GM12878 (cell line): Measurements from ENCODE around the gene OXER1. TPM values are rescaled to one million over a fixed set of nuclear protein-coding genes. Genes with fewer than 3 reads are reported as not detected.
A peak's percentile ranks its signal among the peaks of the same experiment; 100 is the strongest.

Source experiments
- ATAC-seq: fragments of 200-7000 bp; cut with Tn5 transposase; 3 replicates; pipeline ENCODE4 v1.9.1; 2020; ENCODE audit warnings: mild to moderate bottlenecking, moderate library complexity
- BruUV-seq: library from RNA; stranded (reverse); fragments of 400-500 nt; replicated peaks from 2 replicates; lab custom pipeline; 2021; lab: Mats Ljungman, UMichigan
- CTCF ChIA-PET: fragments of 300-600 bp; sonication (Branson Sonifier 250); formaldehyde crosslinking; extraction: SDS; loops from one replicate; lab custom pipeline; 2021; ENCODE audit warnings: inconsistent platforms; lab: Yijun Ruan, JAX
- POLR2A ChIA-PET: fragments of 350-600 bp; formaldehyde crosslinking; extraction: SDS; loops from one replicate; lab custom pipeline; 2021; ENCODE audit warnings: inconsistent platforms; lab: Charles Lee
- RAD21 ChIA-PET: fragments of 300-600 bp; sonication (Branson Sonifier 250); formaldehyde crosslinking; loops from one replicate; lab custom pipeline; 2023; ENCODE audit warnings: antibody characterized with exemption; ENCODE audit not compliant: unreplicated experiment; lab: Charles Lee
- SMC1A ChIA-PET: fragments of 300-600 bp; sonication (Branson Sonifier 250); formaldehyde crosslinking; loops from one replicate; lab custom pipeline; 2023; ENCODE audit not compliant: unreplicated experiment, uncharacterized antibody; lab: Charles Lee
- DNase-seq: peaks from one replicate; pipeline ENCODE4 v3.0.0-alpha.2; 2011; ENCODE audit warnings: low read depth, low spot score
- FAIRE-seq: peaks from 3 replicates; lab custom pipeline; 2011; peaks lifted over from hg19 to GRCh38; lab: Jason Lieb, UNC
- H2AFZ ChIP-seq: 2 replicates; pipeline ENCODE4 v1.6.0; 2011; ENCODE audit warnings: low read depth, low read length, control low read depth; ENCODE audit not compliant: control insufficient read depth
- H3K27ac ChIP-seq: 2 replicates; pipeline ENCODE4 v1.5.1; 2011; ENCODE audit warnings: control low read depth; ENCODE audit not compliant: control insufficient read depth, insufficient read depth
- H3K27me3 ChIP-seq, 2 experiments: replicated peaks in 1 of 2; 2 replicates each; pipeline versions ENCODE4 v1.6.0 to v1.6.1; 2011; ENCODE audit warnings: low read length in 1 of 2; ENCODE audit not compliant: control insufficient read depth in 2 of 2, insufficient read depth in 2 of 2
- H3K36me3 ChIP-seq, 2 experiments: 2 replicates each; pipeline ENCODE4 v1.5.1; 2011; ENCODE audit warnings: low read length in 1 of 2; ENCODE audit not compliant: control insufficient read depth in 2 of 2, insufficient read depth in 2 of 2
- H3K4me1 ChIP-seq: 2 replicates; pipeline ENCODE4 v1.6.1; 2011; ENCODE audit warnings: mild to moderate bottlenecking, low read length, moderate library complexity, mixed read lengths; ENCODE audit not compliant: control insufficient read depth, insufficient read depth
- H3K4me2 ChIP-seq: 2 replicates; pipeline ENCODE4 v1.6.0; 2011; ENCODE audit warnings: control low read depth; ENCODE audit not compliant: control insufficient read depth, insufficient read depth
- H3K4me3 ChIP-seq: fragments of 200-600 bp; sonication (generic); 2 replicates; pipeline ENCODE4 v1.5.1; 2016
- H3K79me2 ChIP-seq: 2 replicates; pipeline ENCODE4 v1.6.0; 2011; ENCODE audit warnings: low read length; ENCODE audit not compliant: control insufficient read depth, insufficient read depth
- H3K9ac ChIP-seq: 2 replicates; pipeline ENCODE4 v1.8.0; 2011; ENCODE audit warnings: low read length, control low read depth, mixed read lengths; ENCODE audit not compliant: control insufficient read depth, insufficient read depth
- H3K9me3 ChIP-seq: replicated peaks from 3 replicates; pipeline ENCODE4 v1.5.1; 2011; ENCODE audit warnings: mild to moderate bottlenecking, low read length; ENCODE audit not compliant: control insufficient read depth, insufficient read depth
- H4K20me1 ChIP-seq: 2 replicates; pipeline ENCODE4 v1.6.0; 2011; ENCODE audit not compliant: control insufficient read depth, insufficient read depth
- ATF7 ChIP-seq: fragments of 450-650 bp; IDR thresholded peaks from 2 replicates; pipeline ENCODE4 v1.6.1; 2016; ENCODE audit warnings: low read depth, mild to moderate bottlenecking
- BHLHE40 ChIP-seq, 2 experiments: fragments of 450-650 bp in 1 of 2; IDR thresholded peaks; 2 replicates each; pipeline ENCODE4 v1.6.1; 2011 to 2017; ENCODE audit warnings: low read depth in 2 of 2, borderline replicate concordance in 1 of 2, improper control_type of control experiment in 1 of 2, low read length in 1 of 2, mild to moderate bottlenecking in 1 of 2
- CHD2 ChIP-seq: IDR thresholded peaks from 2 replicates; pipeline ENCODE4 v1.6.1; 2011; ENCODE audit warnings: low read depth, low read length, improper control_type of control experiment, borderline replicate concordance
- CREM ChIP-seq: IDR thresholded peaks from 2 replicates; pipeline ENCODE4 v1.6.1; 2014; ENCODE audit warnings: antibody characterized with exemption, low read depth
- EGR1 ChIP-seq, 2 experiments: IDR thresholded peaks; 1 replicate in 1 of 2; 2 replicates in 1 of 2; pipeline ENCODE4 v1.6.1; 2011 to 2012; ENCODE audit warnings: low read depth in 2 of 2, low read length in 2 of 2, borderline replicate concordance in 1 of 2, mild to moderate bottlenecking in 1 of 2, moderate library complexity in 1 of 2
- ESRRA ChIP-seq: IDR thresholded peaks from 2 replicates; pipeline ENCODE4 v1.6.1; 2012; ENCODE audit warnings: mild to moderate bottlenecking, low read length, improper control_type of control experiment
- HDGF ChIP-seq: fragments of 450-650 bp; IDR thresholded peaks from 2 replicates; pipeline ENCODE4 v1.6.1; 2016; ENCODE audit warnings: antibody characterized with exemption
- MYC ChIP-seq: IDR thresholded peaks from 2 replicates; pipeline ENCODE4 v1.6.1; 2011; ENCODE audit warnings: mild to moderate bottlenecking, low read length, moderate library complexity, inconsistent platforms; ENCODE audit not compliant: insufficient read depth, insufficient replicate concordance, insufficient read length, severe bottlenecking
- NFXL1 ChIP-seq: fragments of 450-650 bp; IDR thresholded peaks from 2 replicates; pipeline ENCODE4 v1.6.1; 2017; ENCODE audit warnings: antibody characterized with exemption, mild to moderate bottlenecking, borderline replicate concordance
- NR2F1 ChIP-seq: fragments of 450-650 bp; conservative IDR thresholded peaks from 2 replicates; pipeline ENCODE4 v1.6.1; 2017; ENCODE audit warnings: mild to moderate bottlenecking
- POLR2AphosphoS5 ChIP-seq: IDR thresholded peaks from 2 replicates; pipeline ENCODE4 v1.6.1; 2011; ENCODE audit warnings: mild to moderate bottlenecking, low read length, inconsistent platforms
- RB1 ChIP-seq: fragments of 450-650 bp; formaldehyde crosslinking; IDR thresholded peaks from 2 replicates; pipeline ENCODE4 v1.6.1; 2017; ENCODE audit warnings: mild to moderate bottlenecking, borderline replicate concordance
- RUNX3 ChIP-seq: IDR thresholded peaks from 2 replicates; pipeline ENCODE4 v1.6.1; 2012; ENCODE audit warnings: low read length, inconsistent platforms
- SPI1 ChIP-seq: IDR thresholded peaks from 2 replicates; pipeline ENCODE4 v1.6.1; 2011; ENCODE audit warnings: low read depth, mild to moderate bottlenecking, low read length, moderate library complexity, borderline replicate concordance; ENCODE audit not compliant: insufficient read depth
- TCF12 ChIP-seq: IDR thresholded peaks from 2 replicates; pipeline ENCODE4 v1.6.1; 2011; ENCODE audit warnings: low read depth, mild to moderate bottlenecking, low read length
- ZNF217 ChIP-seq: fragments of 450-650 bp; IDR thresholded peaks from 2 replicates; pipeline ENCODE4 v1.6.1; 2017; ENCODE audit warnings: antibody characterized with exemption, mild to moderate bottlenecking
- ZNF384 ChIP-seq: IDR thresholded peaks from 2 replicates; pipeline ENCODE4 v1.6.1; 2012; ENCODE audit warnings: low read depth, mild to moderate bottlenecking, low read length, improper control_type of control experiment, borderline replicate concordance
- WGBS: methylation state at CpG from one replicate; pipeline ENCODE4 v1.1.6; 2016; ENCODE audit warnings: low lambda C conversion rate; ENCODE audit not compliant: insufficient replicate concordance, insufficient coverage; ENCODE audit errors: missing lambda C conversion rate; 5-methylcytosine and 5-hydroxymethylcytosine counted together
- in situ Hi-C: fragments of 300-500 bp; cut with MboI; formaldehyde crosslinking; loops from 9 replicates; pipeline ENCODE4 v1.14.3; 2018; ENCODE audit warnings: mixed read lengths
- intact Hi-C: fragments of 100-400 bp; cut with micrococcal nuclease; formaldehyde crosslinking; loops from one replicate; pipeline ENCODE4 v1.14.2; 2022; ENCODE audit not compliant: unreplicated experiment
- polyA plus RNA-seq, 11 experiments: library from polyadenylated mRNA; depleted of rRNA in 4 of 11; unstranded in 6 of 11; stranded (reverse) in 5 of 11; fragments of >200 nt; fragmentation: Nextera tagmentation in 4 of 11; fragmentation: Illumina TruSeq in 1 of 11; extraction: Ambion mirVana in 4 of 11; extraction: Trizol in 1 of 11; gene quantifications; 1 replicate in 1 of 11; 2 replicates in 10 of 11; pipeline versions ENCODE4 v1.2.1 to v1.2.3, GENCODE V29; 2011 to 2016; ENCODE audit warnings: inconsistent platforms in 2 of 11, missing spikeins in 2 of 11, low read depth in 1 of 11
- total RNA-seq, 4 experiments: library from RNA; depleted of rRNA in 3 of 4; stranded (reverse); fragments of >200 nt in 3 of 4; fragmentation: Illumina TruSeq in 1 of 4; extraction: Trizol in 1 of 4; gene quantifications; 2 replicates each; pipeline versions ENCODE4 v1.2.1 to v1.2.3, GENCODE V29; 2013 to 2021
- TF ChIP-seq, protein P1 (sequence below): fragments of 150-350 bp; IDR thresholded peaks from 2 replicates; pipeline ENCODE4 v1.6.1; 2014; ENCODE audit warnings: mild to moderate bottlenecking, low read depth, low read length
- TF ChIP-seq, protein P2 (sequence below): fragments of 450-650 bp; IDR thresholded peaks from 2 replicates; pipeline ENCODE4 v1.6.1; 2017; ENCODE audit warnings: low read depth, mild to moderate bottlenecking, moderate library complexity

Gene OXER1
- total and polyA plus RNA-seq, 10 of the 15 experiments (the other 5 are each of a cell fraction or from before 2014, with no cell fraction given): 0.11 to 8.6 (median 3.3) TPM

DNA sequence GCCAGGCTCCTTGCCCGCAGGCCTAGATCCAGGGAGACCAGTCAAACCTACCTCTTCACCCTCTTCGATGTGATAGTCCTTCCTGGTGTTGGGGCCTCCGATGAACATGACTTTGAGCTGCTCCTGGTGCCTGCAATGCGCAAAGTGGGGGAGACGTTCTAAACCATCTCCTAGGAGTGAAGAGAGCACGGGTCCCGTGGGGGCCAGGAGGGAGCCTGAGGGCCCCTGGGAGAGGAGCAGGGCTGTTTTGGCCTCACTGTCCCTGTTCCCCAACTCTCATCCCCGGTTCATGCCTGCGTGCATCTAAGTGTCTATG lies 24.5 kb upstream of the OXER1 start (continued):
- TF ChIP-seq SPI1: no peak
- TF ChIP-seq POLR2AphosphoS5: no peak
- no peak for TF ChIP-seq ZNF217
- TF ChIP-seq TCF12: no peak

DNA sequence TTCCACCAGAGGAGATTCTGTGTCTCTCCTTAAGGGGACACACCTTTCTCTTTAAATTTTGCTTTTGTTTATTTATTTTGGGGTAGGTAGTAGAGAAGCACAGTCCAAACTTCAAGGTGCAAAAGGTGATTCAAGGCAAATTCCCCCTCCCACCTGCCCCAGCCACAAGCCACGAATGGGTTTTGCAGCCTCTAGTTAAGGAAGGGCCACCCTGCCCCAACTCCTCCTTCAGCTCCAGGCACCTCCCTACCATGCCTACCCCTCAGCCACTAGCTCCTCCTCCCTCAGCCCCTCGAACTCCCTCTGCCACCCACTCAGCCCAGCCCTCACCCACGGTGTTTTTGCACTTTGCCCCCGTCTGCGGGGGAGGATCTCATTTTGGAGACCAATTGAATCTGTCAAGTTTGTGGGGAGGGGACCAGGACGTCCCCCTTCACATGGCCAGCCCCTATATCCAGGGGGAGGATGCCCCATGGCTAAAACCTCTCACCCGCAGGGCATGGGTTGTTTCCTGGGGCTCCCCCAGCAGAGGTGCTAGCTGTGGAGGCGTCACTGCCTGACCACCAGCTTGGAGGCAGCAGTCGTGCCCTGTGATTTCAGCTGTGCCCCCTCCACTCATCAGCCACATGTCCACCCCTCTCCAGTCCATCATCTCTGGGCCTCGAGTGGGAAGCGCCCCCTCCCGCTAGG lies 24.0 kb upstream of the OXER1 start:
- ChIA-PET SMC1A (interaction anchor here (0.6 to 1.4 kb wide), 6 partner anchors 9 to 36 kb away, joined by 3 to 5 read pairs (median 4); no protein-coding TSS in a partner anchor), RAD21 (interaction anchor here (0.9 to 1.7 kb wide), 6 partner anchors 9 to 124 kb away, joined by 3 to 9 read pairs (median 4); no protein-coding TSS in a partner anchor), POLR2A (interaction anchor here (0.5 to 2.2 kb wide), 5 partner anchors 9 to 65 kb away, joined by 3 to 11 read pairs (median 5); no protein-coding TSS in a partner anchor), CTCF (interaction anchor here (0.8 to 1.4 kb wide), 3 partner anchors 8 to 36 kb away, joined by 3 to 4 read pairs (median 3); no protein-coding TSS in a partner anchor)
- Histone ChIP-seq H3K9me3 (no peaks in the 10 kb centered on the region), H3K4me1 (peaks cover 17% of the 10 kb centered on the region), H3K9ac (peak overlapping the region; percentile 16; the same call in 1 of the 2 replicates), H3K4me3 (no peak overlapping the region), H3K36me3 (no peaks in the 10 kb centered on the region; a peak in 1 of 4 replicates), H3K79me2 (peaks cover 22% of the 10 kb centered on the region), H3K27ac (no peak overlapping the region), H4K20me1 (no peaks in the 10 kb centered on the region), H2AFZ (no peak overlapping the region), H3K27me3 (no peaks in the 10 kb centered on the region), H3K4me2 (no peak overlapping the region)
- 51% methylated on average over 12 of the region's 12 CpGs for WGBS
- DNase-seq (no peak), ATAC-seq (peak; percentile 47), FAIRE-seq (no peak)
- no peak for TF ChIP-seq NFXL1
- no peak for TF ChIP-seq ESRRA
- TF ChIP-seq HDGF: peak; percentile 69; the same call in 1 of the 2 replicates
- TF ChIP-seq, protein P1, sequence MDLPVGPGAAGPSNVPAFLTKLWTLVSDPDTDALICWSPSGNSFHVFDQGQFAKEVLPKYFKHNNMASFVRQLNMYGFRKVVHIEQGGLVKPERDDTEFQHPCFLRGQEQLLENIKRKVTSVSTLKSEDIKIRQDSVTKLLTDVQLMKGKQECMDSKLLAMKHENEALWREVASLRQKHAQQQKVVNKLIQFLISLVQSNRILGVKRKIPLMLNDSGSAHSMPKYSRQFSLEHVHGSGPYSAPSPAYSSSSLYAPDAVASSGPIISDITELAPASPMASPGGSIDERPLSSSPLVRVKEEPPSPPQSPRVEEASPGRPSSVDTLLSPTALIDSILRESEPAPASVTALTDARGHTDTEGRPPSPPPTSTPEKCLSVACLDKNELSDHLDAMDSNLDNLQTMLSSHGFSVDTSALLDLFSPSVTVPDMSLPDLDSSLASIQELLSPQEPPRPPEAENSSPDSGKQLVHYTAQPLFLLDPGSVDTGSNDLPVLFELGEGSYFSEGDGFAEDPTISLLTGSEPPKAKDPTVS: no peak
- no peak for TF ChIP-seq CREM
- no peak for TF ChIP-seq ZNF384
- TF ChIP-seq CHD2: no peak
- TF ChIP-seq ATF7: peak; percentile 34; the same call in 1 of the 2 replicates
- TF ChIP-seq, protein P2, sequence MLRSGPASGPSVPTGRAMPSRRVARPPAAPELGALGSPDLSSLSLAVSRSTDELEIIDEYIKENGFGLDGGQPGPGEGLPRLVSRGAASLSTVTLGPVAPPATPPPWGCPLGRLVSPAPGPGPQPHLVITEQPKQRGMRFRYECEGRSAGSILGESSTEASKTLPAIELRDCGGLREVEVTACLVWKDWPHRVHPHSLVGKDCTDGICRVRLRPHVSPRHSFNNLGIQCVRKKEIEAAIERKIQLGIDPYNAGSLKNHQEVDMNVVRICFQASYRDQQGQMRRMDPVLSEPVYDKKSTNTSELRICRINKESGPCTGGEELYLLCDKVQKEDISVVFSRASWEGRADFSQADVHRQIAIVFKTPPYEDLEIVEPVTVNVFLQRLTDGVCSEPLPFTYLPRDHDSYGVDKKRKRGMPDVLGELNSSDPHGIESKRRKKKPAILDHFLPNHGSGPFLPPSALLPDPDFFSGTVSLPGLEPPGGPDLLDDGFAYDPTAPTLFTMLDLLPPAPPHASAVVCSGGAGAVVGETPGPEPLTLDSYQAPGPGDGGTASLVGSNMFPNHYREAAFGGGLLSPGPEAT: 0 out of 2 replicates have a peak, but pooled peaks have one; percentile 35
- TF ChIP-seq NR2F1: peak; percentile 55
- peak; percentile 57 for TF ChIP-seq RUNX3
- TF ChIP-seq RB1: no peak
- TF ChIP-seq EGR1 (IDR thresholded peaks at IDR 0.05; ENCODE audit: borderline replicate concordance in 1 of 2, low read depth in 2 of 2, low read length in 2 of 2): 0 out of 3 replicates have a peak, but pooled peaks of 1 of the 2 experiments have one; percentile 40
- no peak for TF ChIP-seq MYC
- 0 out of 4 replicates have a peak, but pooled peaks of 1 of the 2 experiments have one; percentile 9 for TF ChIP-seq BHLHE40 (IDR thresholded peaks at IDR 0.05; ENCODE audit: borderline replicate concordance in 1 of 2, low read depth in 2 of 2, low read length in 1 of 2)
- in situ Hi-C loops (no loop called here), intact Hi-C loops (no loop called here)
- no TSS peak for BruUV-seq
